Measurements from ENCODE around the gene DYNC2I2. TPM values are rescaled to one million over a fixed set of nuclear protein-coding genes. Genes with fewer than 3 reads are reported as not detected.

Gene DYNC2I2
- total and polyA plus RNA-seq, 10 of the 15 experiments (the other 5 are each of a cell fraction or from before 2014, with no cell fraction given) = 0.89 to 118 (median 47.9) TPM

DNA sequence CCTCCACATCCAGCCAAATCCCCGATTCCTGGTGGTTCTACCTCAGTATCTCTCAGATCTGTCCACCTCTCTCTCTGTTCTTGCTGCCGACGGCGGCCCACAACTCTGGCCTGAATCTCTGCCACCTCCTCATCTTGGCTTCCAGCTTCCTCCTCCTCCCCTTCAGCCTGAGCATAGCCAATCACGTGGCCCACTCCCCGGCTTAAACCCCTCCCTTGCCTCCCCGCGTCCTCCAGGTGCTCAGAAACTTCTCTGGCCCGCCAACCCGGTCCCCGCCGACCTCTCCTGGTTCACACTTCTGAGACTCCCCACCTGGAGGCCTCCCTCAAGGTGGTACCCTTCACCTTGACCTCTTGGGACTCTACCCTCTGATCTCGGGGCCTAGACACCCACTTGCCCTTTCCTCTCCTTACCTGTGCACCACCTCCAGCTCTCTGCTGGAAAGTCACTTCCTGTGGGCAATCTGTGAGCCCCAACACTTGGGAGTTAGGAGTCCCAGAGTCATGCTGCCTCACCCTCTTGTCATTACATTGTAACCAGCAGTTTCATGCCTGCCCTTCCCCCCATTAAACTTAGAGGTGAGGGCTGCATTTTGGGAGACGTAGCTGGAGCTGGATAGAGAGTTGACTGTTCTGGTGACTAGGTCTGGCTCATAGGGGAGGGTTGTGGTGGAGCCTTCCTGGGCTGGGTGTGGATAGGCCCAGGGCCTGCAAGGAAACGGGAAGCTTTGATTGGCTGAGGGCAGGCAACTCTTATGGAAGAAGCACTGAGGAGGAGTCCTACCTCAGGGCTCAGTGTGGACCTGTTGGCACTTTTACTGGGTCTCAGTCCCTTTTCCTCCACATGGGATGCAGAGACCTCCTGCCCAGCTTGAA lies 27.9 kb upstream of the DYNC2I2 start (continued):
- TF ChIP-seq E2F8 (IDR thresholded peaks at IDR 0.05; ENCODE audit: low read depth, partially characterized antibody) (no peak), PML (IDR thresholded peaks at IDR 0.05; ENCODE audit: low read length) (no peak), RELB (IDR thresholded peaks at IDR 0.05; ENCODE audit: low read depth) (no peak), POLR2AphosphoS2 (IDR thresholded peaks at IDR 0.05; ENCODE audit: low read depth, low read length) (peak; percentile 88), IKZF2 (IDR thresholded peaks at IDR 0.05) (peak; percentile 64 to 66; a peak in 3 of 4 replicates), HDAC6 (IDR thresholded peaks at IDR 0.05; ENCODE audit: unreplicated experiment) (no peak), CHD2 (IDR thresholded peaks at IDR 0.05; ENCODE audit: borderline replicate concordance, low read depth, low read length) (0 out of 2 replicates have a peak, but pooled peaks have one; percentile 7), RCOR1 (conservative IDR thresholded peaks at IDR 0.05; ENCODE audit: low read depth, low read length) (no peak), CBX3 (IDR thresholded peaks at IDR 0.05; ENCODE audit: borderline replicate concordance, low read depth) (no peak), BRCA1 (IDR thresholded peaks at IDR 0.05; ENCODE audit: low read depth, low read length) (no peak), BMI1 (IDR thresholded peaks at IDR 0.05; ENCODE audit: borderline replicate concordance) (no peak), SPI1 (IDR thresholded peaks at IDR 0.05; ENCODE audit: borderline replicate concordance, insufficient read depth, low read depth, low read length) (no peak), KDM1A (IDR thresholded peaks at IDR 0.05; ENCODE audit: borderline replicate concordance) (no peak), SUPT20H (IDR thresholded peaks at IDR 0.05; ENCODE audit: borderline replicate concordance, control insufficient read depth, low read depth, low read length) (no peak), ZNF207 (IDR thresholded peaks at IDR 0.05; ENCODE audit: borderline replicate concordance) (no peak; the same call in 1 of the 2 replicates), ZBTB4 (CRISPR knock-in tag; IDR thresholded peaks at IDR 0.05) (no peak)
- TF ChIP-seq, protein P1, sequence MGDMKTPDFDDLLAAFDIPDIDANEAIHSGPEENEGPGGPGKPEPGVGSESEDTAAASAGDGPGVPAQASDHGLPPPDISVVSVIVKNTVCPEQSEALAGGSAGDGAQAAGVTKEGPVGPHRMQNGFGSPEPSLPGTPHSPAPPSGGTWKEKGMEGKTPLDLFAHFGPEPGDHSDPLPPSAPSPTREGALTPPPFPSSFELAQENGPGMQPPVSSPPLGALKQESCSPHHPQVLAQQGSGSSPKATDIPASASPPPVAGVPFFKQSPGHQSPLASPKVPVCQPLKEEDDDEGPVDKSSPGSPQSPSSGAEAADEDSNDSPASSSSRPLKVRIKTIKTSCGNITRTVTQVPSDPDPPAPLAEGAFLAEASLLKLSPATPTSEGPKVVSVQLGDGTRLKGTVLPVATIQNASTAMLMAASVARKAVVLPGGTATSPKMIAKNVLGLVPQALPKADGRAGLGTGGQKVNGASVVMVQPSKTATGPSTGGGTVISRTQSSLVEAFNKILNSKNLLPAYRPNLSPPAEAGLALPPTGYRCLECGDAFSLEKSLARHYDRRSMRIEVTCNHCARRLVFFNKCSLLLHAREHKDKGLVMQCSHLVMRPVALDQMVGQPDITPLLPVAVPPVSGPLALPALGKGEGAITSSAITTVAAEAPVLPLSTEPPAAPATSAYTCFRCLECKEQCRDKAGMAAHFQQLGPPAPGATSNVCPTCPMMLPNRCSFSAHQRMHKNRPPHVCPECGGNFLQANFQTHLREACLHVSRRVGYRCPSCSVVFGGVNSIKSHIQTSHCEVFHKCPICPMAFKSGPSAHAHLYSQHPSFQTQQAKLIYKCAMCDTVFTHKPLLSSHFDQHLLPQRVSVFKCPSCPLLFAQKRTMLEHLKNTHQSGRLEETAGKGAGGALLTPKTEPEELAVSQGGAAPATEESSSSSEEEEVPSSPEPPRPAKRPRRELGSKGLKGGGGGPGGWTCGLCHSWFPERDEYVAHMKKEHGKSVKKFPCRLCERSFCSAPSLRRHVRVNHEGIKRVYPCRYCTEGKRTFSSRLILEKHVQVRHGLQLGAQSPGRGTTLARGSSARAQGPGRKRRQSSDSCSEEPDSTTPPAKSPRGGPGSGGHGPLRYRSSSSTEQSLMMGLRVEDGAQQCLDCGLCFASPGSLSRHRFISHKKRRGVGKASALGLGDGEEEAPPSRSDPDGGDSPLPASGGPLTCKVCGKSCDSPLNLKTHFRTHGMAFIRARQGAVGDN (IDR thresholded peaks at IDR 0.05) = no peak; the same call in 1 of the 2 replicates

Measured in GM12878 (cell line).